SK-N-SH treated with all-trans-retinoic acid at 6 μM for 48 hours (cell line): ENCODE measurements around the gene KCNMA1.

Source experiments
- ARNTL ChIP-seq: fragments of 450-650 bp; formaldehyde crosslinking; IDR thresholded peaks from 2 replicates; pipeline ENCODE4 v1.5.0; 2020; ENCODE audit warnings: low read depth, mild to moderate bottlenecking, moderate library complexity, borderline replicate concordance
- CREB5 ChIP-seq: fragments of 250-450 bp; sonication (Bioruptor Pico); IDR thresholded peaks from 2 replicates; pipeline ENCODE4 v1.5.1; 2020; ENCODE audit warnings: low read depth, mild to moderate bottlenecking, moderate library complexity
- ESRRG ChIP-seq: fragments of 250-450 bp; sonication (Bioruptor Pico); IDR thresholded peaks from 2 replicates; pipeline ENCODE4 v1.6.1; 2021; ENCODE audit warnings: mild to moderate bottlenecking
- PATZ1 ChIP-seq: fragments of 250-450 bp; sonication (Bioruptor Pico); IDR thresholded peaks from 2 replicates; pipeline ENCODE4 v1.8.0; 2020; ENCODE audit warnings: mild to moderate bottlenecking, moderate library complexity, borderline replicate concordance
- RARB ChIP-seq: fragments of 250-450 bp; sonication (Bioruptor Pico); IDR thresholded peaks from 2 replicates; pipeline ENCODE4 v1.8.0; 2021; ENCODE audit warnings: mild to moderate bottlenecking, moderate library complexity
- ZC3H10 ChIP-seq: fragments of 250-450 bp; sonication (Bioruptor Pico); IDR thresholded peaks from 2 replicates; pipeline ENCODE4 v1.5.1; 2021; ENCODE audit warnings: mild to moderate bottlenecking, moderate library complexity

- TF ChIP-seq ESRRG (CRISPR knock-in tag) (no peak), CREB5 (CRISPR knock-in tag) (no peak), ARNTL (no peak), PATZ1 (CRISPR knock-in tag) (no peak), RARB (CRISPR knock-in tag) (no peak), ZC3H10 (CRISPR knock-in tag) (no peak)
Measured at GRCh38 chr10:77666821-77667220, 29.2 kb upstream of the KCNMA1 start.
